Transverse colon (tissue), 4 donors: ENCODE measurements around the gene CFAP61. TPM values are rescaled to one million over a fixed set of nuclear protein-coding genes. Genes with fewer than 3 reads are reported as not detected.
A peak's percentile ranks its signal among the peaks of the same experiment; 100 is the strongest.

ENCODE experiments used
- DNase-seq: peaks from one replicate; pipeline ENCODE4 v3.0.0-alpha.2; 2019
- H3K27ac ChIP-seq, 4 donors: fragments of 200-600 bp; sonication (generic); 2 replicates each; pipeline ENCODE4 v1.5.1; 2016 to 2018; ENCODE audit warnings: inconsistent platforms in 4 of 4
- H3K27me3 ChIP-seq: fragments of 200-600 bp; sonication (generic); 2 replicates; pipeline ENCODE4 v1.5.1; 2017; ENCODE audit warnings: inconsistent platforms
- H3K36me3 ChIP-seq, 4 donors: fragments of 200-600 bp; sonication (generic); 2 replicates each; pipeline ENCODE4 v1.5.1; 2017 to 2019; ENCODE audit warnings: inconsistent platforms in 4 of 4
- H3K4me1 ChIP-seq, 4 donors: fragments of 200-600 bp; sonication (generic); 2 replicates each; pipeline ENCODE4 v1.5.1; 2017 to 2020; ENCODE audit warnings: inconsistent platforms in 4 of 4
- H3K4me3 ChIP-seq, 4 donors: fragments of 200-600 bp; sonication (generic); 1 replicate in 1 of 4; 2 replicates in 3 of 4; pipeline versions ENCODE4 v1.5.1 to v1.6.1; 2017 to 2019; ENCODE audit warnings: inconsistent platforms in 4 of 4
- H3K9me3 ChIP-seq, 2 donors: fragments of 200-600 bp; sonication (generic); 2 replicates each; pipeline ENCODE4 v1.5.1; 2017 to 2019; ENCODE audit warnings: inconsistent platforms in 2 of 2
- EP300 ChIP-seq: sonication (generic); formaldehyde crosslinking; IDR thresholded peaks from one replicate; pipeline ENCODE4 v1.6.1; 2017; ENCODE audit warnings: antibody characterized with exemption, low read depth
- POLR2A ChIP-seq: fragments of 450-650 bp; IDR thresholded peaks from one replicate; pipeline ENCODE4 v1.6.1; 2016; ENCODE audit warnings: antibody characterized with exemption, mild to moderate bottlenecking, moderate library complexity
- POLR2AphosphoS5 ChIP-seq, 3 donors: sonication (generic); formaldehyde crosslinking; IDR thresholded peaks; one replicate each; pipeline ENCODE4 v1.6.1; 2016; ENCODE audit warnings: antibody characterized with exemption in 3 of 3
- WGBS, 2 donors: methylation state at CpG; one replicate each; pipeline ENCODE4 v1.1.5; 2018; ENCODE audit warnings: low coverage in 1 of 2; 5-methylcytosine and 5-hydroxymethylcytosine counted together
- in situ Hi-C, 4 donors: fragments of 200-750 bp; cut with MboI; loops; one replicate each; pipeline versions ENCODE4 v1.15.0 to v1.15.1; 2017; ENCODE audit warnings: low sequenced_read_pairs in 3 of 4, low pct_ligation_motif_present in 1 of 4, low pct_unique_long_range_greater_than_20kb in 1 of 4
- intact Hi-C: fragments of 100-400 bp; cut with DNase I; formaldehyde crosslinking; loops from one replicate; pipeline ENCODE4 v1.15.1; 2023; ENCODE audit warnings: low total_unique reads
- total RNA-seq, 4 donors: library from RNA; depleted of rRNA; stranded (reverse); fragments of >200 nt; gene quantifications; one replicate each; pipeline ENCODE4 v1.1.0, GENCODE V29; 2016
- TF ChIP-seq, protein P1 (sequence below), 5 experiments: fragments of 200-600 bp in 3 of 5; fragments of 450-650 bp in 2 of 5; sonication (generic) in 3 of 5; IDR thresholded peaks; 1 replicate in 2 of 5; 2 replicates in 3 of 5; pipeline ENCODE4 v1.5.1; 2016 to 2017; ENCODE audit warnings: antibody characterized with exemption in 5 of 5, inconsistent platforms in 3 of 5, mild to moderate bottlenecking in 2 of 5, moderate library complexity in 1 of 5

CFAP61 gene
- total RNA-seq, 4 donors from 2014 or later = 0.27 TPM; not detected in 3

DNA sequence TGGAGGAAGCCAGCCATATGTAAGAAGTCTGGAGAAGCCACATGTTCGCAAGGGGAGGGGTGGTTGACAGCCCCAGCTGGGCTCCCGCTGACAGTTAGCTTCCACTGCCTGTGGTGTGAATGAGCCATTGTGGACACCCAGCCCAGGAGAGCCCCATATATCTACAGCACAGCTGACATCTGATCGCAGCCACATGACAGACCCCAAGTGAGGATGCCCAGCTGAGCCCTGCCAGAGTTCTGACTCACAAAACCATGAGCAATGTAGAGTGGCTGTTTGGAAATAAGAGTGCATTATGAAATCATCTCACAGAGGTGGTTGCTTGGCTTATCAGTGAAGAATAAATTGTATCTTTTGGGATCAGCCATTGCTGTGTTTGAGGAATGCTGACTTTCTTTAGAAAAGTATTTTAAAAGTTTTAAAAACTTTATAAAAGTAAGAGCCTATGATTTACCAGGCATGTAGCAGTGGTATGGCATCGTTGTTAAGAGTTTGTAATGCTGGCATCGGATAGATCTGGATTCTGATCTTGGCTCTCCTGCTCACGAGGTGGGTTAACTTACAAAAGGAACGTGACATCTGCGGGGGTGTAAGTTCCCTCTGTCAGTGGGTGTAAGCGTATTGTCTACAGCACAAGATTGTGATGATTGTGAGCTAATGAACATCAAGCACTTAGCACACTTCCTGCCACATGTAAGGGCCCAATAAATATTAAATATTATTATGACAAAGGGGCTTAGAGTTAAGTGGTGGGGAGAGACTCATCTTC lies 24.1 kb downstream of the CFAP61 start:
- 84 to 88% methylated on average over 6 to 9 of the region's 9 CpGs for WGBS, 2 donors
- Histone ChIP-seq H3K27ac (no peak overlapping the region), H3K36me3 (no peaks in the 10 kb centered on the region), H3K4me3 (no peak overlapping the region), H3K4me1 (peaks cover 0 to 6% (median 0%) of the 10 kb centered on the region in 4 donors), H3K27me3 (peaks cover 13% of the 10 kb centered on the region), H3K9me3 (no peaks in the 10 kb centered on the region)
- TF ChIP-seq POLR2AphosphoS5 (IDR thresholded peaks at IDR 0.05) (no peak), POLR2A (no peak), EP300 (no peak)
- in situ Hi-C loops = loop anchor here in 3 of 4 donors (25.0 kb wide), 4 partner anchors 161 to 761 kb away; no protein-coding TSS in a partner anchor
- intact Hi-C loops = loop anchor here (10.0 kb wide), 1 partner anchor 748 kb away; no protein-coding TSS in a partner anchor
- no peak for DNase-seq

DNA sequence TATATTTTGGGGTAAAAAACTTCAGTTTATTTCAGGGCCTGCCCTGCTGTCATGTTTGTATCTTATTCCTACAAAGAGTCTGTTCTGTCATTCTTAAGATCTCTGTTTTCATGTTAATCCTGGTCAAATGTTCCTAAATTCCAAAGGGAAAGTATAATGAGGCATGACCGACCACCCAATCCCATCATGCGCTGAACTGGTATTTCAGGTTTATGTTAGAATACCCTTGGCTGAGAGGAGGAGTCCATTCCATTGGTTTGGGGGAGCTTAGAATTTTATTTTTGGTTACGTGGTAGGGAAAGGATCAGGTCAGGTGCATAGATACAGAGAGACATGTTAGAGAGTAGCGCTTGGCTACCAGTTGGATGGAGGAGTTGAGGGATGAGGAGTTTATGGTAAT lies 25.7 kb downstream of the CFAP61 start:
- intact Hi-C loops = loop anchor here (10.0 kb wide), 1 partner anchor 747 kb away; no protein-coding TSS in a partner anchor
- Histone ChIP-seq H3K9me3 (no peaks in the 10 kb centered on the region), H3K36me3 (no peaks in the 10 kb centered on the region), H3K27ac (no peak overlapping the region), H3K27me3 (peaks cover 11% of the 10 kb centered on the region), H3K4me1 (peaks cover 0 to 6% (median 0%) of the 10 kb centered on the region in 4 donors), H3K4me3 (no peak overlapping the region)
- no peak for DNase-seq
- WGBS, 2 donors = 89 to 96% methylated on average over 4 of the region's 4 CpGs
- TF ChIP-seq, protein P1, sequence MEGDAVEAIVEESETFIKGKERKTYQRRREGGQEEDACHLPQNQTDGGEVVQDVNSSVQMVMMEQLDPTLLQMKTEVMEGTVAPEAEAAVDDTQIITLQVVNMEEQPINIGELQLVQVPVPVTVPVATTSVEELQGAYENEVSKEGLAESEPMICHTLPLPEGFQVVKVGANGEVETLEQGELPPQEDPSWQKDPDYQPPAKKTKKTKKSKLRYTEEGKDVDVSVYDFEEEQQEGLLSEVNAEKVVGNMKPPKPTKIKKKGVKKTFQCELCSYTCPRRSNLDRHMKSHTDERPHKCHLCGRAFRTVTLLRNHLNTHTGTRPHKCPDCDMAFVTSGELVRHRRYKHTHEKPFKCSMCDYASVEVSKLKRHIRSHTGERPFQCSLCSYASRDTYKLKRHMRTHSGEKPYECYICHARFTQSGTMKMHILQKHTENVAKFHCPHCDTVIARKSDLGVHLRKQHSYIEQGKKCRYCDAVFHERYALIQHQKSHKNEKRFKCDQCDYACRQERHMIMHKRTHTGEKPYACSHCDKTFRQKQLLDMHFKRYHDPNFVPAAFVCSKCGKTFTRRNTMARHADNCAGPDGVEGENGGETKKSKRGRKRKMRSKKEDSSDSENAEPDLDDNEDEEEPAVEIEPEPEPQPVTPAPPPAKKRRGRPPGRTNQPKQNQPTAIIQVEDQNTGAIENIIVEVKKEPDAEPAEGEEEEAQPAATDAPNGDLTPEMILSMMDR (IDR thresholded peaks at IDR 0.05) = no peak
- TF ChIP-seq POLR2AphosphoS5 (IDR thresholded peaks at IDR 0.05) (no peak), POLR2A (no peak), EP300 (no peak)
- in situ Hi-C loops = loop anchor here in 3 of 4 donors (25.0 kb wide), 4 partner anchors 159 to 759 kb away; no protein-coding TSS in a partner anchor

DNA sequence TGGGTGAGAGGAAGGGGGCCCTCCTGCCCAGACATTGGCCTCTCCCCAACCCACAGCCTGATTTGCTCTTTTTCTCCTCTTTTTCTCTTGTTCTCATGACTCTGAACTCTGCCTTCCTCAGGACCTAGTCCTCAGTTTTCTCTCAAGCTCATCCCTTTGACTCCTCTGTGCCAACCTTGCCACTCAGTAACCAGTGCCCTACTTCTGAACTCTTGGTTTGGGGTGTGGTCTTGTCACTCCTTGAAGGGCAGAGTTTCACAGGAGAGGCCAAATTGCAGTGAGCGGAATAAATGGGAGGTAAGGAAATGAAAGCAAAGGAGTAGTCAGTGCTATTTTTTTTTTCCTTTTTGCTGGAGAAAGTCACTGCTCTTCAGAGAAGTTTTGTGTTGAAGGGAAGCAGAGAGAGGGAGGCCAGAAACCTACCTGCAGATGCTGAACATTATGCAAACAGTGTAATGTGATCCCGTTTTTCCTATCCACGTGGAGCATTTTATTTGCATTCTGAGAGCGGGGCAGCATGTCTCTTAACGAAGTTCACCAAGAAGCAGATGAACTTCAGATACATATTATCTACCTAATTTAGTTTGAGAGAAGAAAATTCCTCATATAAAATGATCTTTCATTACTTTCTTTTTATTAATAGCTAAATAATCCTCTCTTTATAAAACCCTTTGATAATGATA lies 26.9 kb downstream of the CFAP61 start:
- H3K27ac ChIP-seq = no peak overlapping the region
- intact Hi-C loops (loop anchor here (10.0 kb wide), 1 partner anchor 746 kb away; no protein-coding TSS in a partner anchor), in situ Hi-C loops (loop anchor here in 3 of 4 donors (25.0 kb wide), 4 partner anchors 158 to 758 kb away; no protein-coding TSS in a partner anchor)
- H3K27me3 ChIP-seq = peaks cover 4% of the 10 kb centered on the region
- no peaks in the 10 kb centered on the region for H3K36me3 ChIP-seq
- H3K9me3 ChIP-seq = no peaks in the 10 kb centered on the region
- 15 to 37% methylated on average over 5 of the region's 5 CpGs for WGBS, 2 donors
- DNase-seq = peak; percentile 16
- TF ChIP-seq EP300 (no peak), POLR2AphosphoS5 (IDR thresholded peaks at IDR 0.05) (no peak), POLR2A (no peak)
- TF ChIP-seq, protein P1 (IDR thresholded peaks at IDR 0.05) = no peak
- no peak overlapping the region for H3K4me3 ChIP-seq
- peaks cover 0 to 6% (median 0%) of the 10 kb centered on the region in 4 donors for H3K4me1 ChIP-seq

DNA sequence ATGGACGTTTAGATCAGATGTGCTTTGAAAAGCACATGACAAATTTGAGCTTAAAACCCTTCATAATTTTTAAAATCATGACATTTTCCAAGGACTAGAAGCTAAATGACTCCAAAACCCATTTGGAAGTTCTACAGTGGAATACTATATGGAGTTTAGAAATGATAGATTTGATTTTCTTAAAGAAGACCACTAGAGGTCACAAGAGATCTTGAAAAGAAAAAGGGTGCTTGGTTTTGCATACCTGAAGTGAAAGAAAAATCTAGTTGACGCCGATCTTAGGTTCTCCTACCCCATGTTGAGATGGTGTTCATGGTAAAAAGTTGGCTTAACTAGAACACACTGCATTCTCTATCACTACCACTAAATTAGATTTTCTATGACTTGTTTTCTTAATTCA lies 31.5 kb downstream of the CFAP61 start:
- in situ Hi-C loops = loop anchor here in 3 of 4 donors (10.0 to 25.0 kb wide), 5 partner anchors 151 to 753 kb away; no protein-coding TSS in a partner anchor
- DNase-seq = no peak
- Histone ChIP-seq H3K4me1 (peaks cover 0 to 6% (median 0%) of the 10 kb centered on the region in 4 donors), H3K27ac (no peak overlapping the region), H3K4me3 (peak overlapping the region in 1 of 4 donors; percentile 20), H3K36me3 (no peaks in the 10 kb centered on the region), H3K9me3 (no peaks in the 10 kb centered on the region), H3K27me3 (no peaks in the 10 kb centered on the region)
- TF ChIP-seq, protein P1 (IDR thresholded peaks at IDR 0.05) = peak; percentile 40 to 50 (median 45)
- TF ChIP-seq POLR2AphosphoS5 (IDR thresholded peaks at IDR 0.05) = no peak
- 0% methylated on average over 3 of the region's 3 CpGs for WGBS, 2 donors
- intact Hi-C loops = no loop called here
